GM12878 (cell line): ENCODE results near the gene GAMT. TPM values are rescaled to one million over a fixed set of nuclear protein-coding genes. Genes with fewer than 3 reads are reported as not detected.

ENCODE experiments used
- ATAC-seq: fragments of 200-7000 bp; cut with Tn5 transposase; 3 replicates; pipeline ENCODE4 v1.9.1; 2020; ENCODE audit warnings: mild to moderate bottlenecking, moderate library complexity
- BruUV-seq: library from RNA; stranded (reverse); fragments of 400-500 nt; replicated peaks from 2 replicates; lab custom pipeline; 2021; lab: Mats Ljungman, UMichigan
- CTCF ChIA-PET: fragments of 300-600 bp; sonication (Branson Sonifier 250); formaldehyde crosslinking; extraction: SDS; loops from one replicate; lab custom pipeline; 2021; ENCODE audit warnings: inconsistent platforms; lab: Yijun Ruan, JAX
- POLR2A ChIA-PET: fragments of 350-600 bp; formaldehyde crosslinking; extraction: SDS; loops from one replicate; lab custom pipeline; 2021; ENCODE audit warnings: inconsistent platforms; lab: Charles Lee
- RAD21 ChIA-PET: fragments of 300-600 bp; sonication (Branson Sonifier 250); formaldehyde crosslinking; loops from one replicate; lab custom pipeline; 2023; ENCODE audit warnings: antibody characterized with exemption; ENCODE audit not compliant: unreplicated experiment; lab: Charles Lee
- SMC1A ChIA-PET: fragments of 300-600 bp; sonication (Branson Sonifier 250); formaldehyde crosslinking; loops from one replicate; lab custom pipeline; 2023; ENCODE audit not compliant: unreplicated experiment, uncharacterized antibody; lab: Charles Lee
- DNase-seq: peaks from one replicate; pipeline ENCODE4 v3.0.0-alpha.2; 2011; ENCODE audit warnings: low read depth, low spot score
- FAIRE-seq: peaks from 3 replicates; lab custom pipeline; 2011; peaks lifted over from hg19 to GRCh38; lab: Jason Lieb, UNC
- H2AFZ ChIP-seq: 2 replicates; pipeline ENCODE4 v1.6.0; 2011; ENCODE audit warnings: low read depth, low read length, control low read depth; ENCODE audit not compliant: control insufficient read depth
- H3K27ac ChIP-seq: 2 replicates; pipeline ENCODE4 v1.5.1; 2011; ENCODE audit warnings: control low read depth; ENCODE audit not compliant: control insufficient read depth, insufficient read depth
- H3K27me3 ChIP-seq, 2 experiments: replicated peaks in 1 of 2; 2 replicates each; pipeline versions ENCODE4 v1.6.0 to v1.6.1; 2011; ENCODE audit warnings: low read length in 1 of 2; ENCODE audit not compliant: control insufficient read depth in 2 of 2, insufficient read depth in 2 of 2
- H3K36me3 ChIP-seq, 2 experiments: 2 replicates each; pipeline ENCODE4 v1.5.1; 2011; ENCODE audit warnings: low read length in 1 of 2; ENCODE audit not compliant: control insufficient read depth in 2 of 2, insufficient read depth in 2 of 2
- H3K4me1 ChIP-seq: 2 replicates; pipeline ENCODE4 v1.6.1; 2011; ENCODE audit warnings: mild to moderate bottlenecking, low read length, moderate library complexity, mixed read lengths; ENCODE audit not compliant: control insufficient read depth, insufficient read depth
- H3K4me2 ChIP-seq: 2 replicates; pipeline ENCODE4 v1.6.0; 2011; ENCODE audit warnings: control low read depth; ENCODE audit not compliant: control insufficient read depth, insufficient read depth
- H3K4me3 ChIP-seq: fragments of 200-600 bp; sonication (generic); 2 replicates; pipeline ENCODE4 v1.5.1; 2016
- H3K79me2 ChIP-seq: 2 replicates; pipeline ENCODE4 v1.6.0; 2011; ENCODE audit warnings: low read length; ENCODE audit not compliant: control insufficient read depth, insufficient read depth
- H3K9ac ChIP-seq: 2 replicates; pipeline ENCODE4 v1.8.0; 2011; ENCODE audit warnings: low read length, control low read depth, mixed read lengths; ENCODE audit not compliant: control insufficient read depth, insufficient read depth
- H3K9me3 ChIP-seq: replicated peaks from 3 replicates; pipeline ENCODE4 v1.5.1; 2011; ENCODE audit warnings: mild to moderate bottlenecking, low read length; ENCODE audit not compliant: control insufficient read depth, insufficient read depth
- H4K20me1 ChIP-seq: 2 replicates; pipeline ENCODE4 v1.6.0; 2011; ENCODE audit not compliant: control insufficient read depth, insufficient read depth
- BHLHE40 ChIP-seq, 2 experiments: fragments of 450-650 bp in 1 of 2; IDR thresholded peaks; 2 replicates each; pipeline ENCODE4 v1.6.1; 2011 to 2017; ENCODE audit warnings: low read depth in 2 of 2, borderline replicate concordance in 1 of 2, improper control_type of control experiment in 1 of 2, low read length in 1 of 2, mild to moderate bottlenecking in 1 of 2
- CREM ChIP-seq: IDR thresholded peaks from 2 replicates; pipeline ENCODE4 v1.6.1; 2014; ENCODE audit warnings: antibody characterized with exemption, low read depth
- EP300 ChIP-seq, 2 experiments: fragments of 150-350 bp in 1 of 2; IDR thresholded peaks; 2 replicates each; pipeline ENCODE4 v1.6.1; 2011 to 2012; ENCODE audit warnings: low read depth in 2 of 2, low read length in 2 of 2, borderline replicate concordance in 1 of 2, improper control_type of control experiment in 1 of 2, inconsistent platforms in 1 of 2; ENCODE audit not compliant: control insufficient read depth in 1 of 2
- GATAD2B ChIP-seq: fragments of 450-650 bp; conservative IDR thresholded peaks from 2 replicates; pipeline ENCODE4 v1.6.1; 2017; ENCODE audit warnings: low read depth, mild to moderate bottlenecking, moderate library complexity
- MAX ChIP-seq: IDR thresholded peaks from 2 replicates; pipeline ENCODE4 v1.6.1; 2012; ENCODE audit warnings: low read depth, low read length, improper control_type of control experiment
- MXI1 ChIP-seq: fragments of 150-350 bp; IDR thresholded peaks from 2 replicates; pipeline ENCODE4 v1.6.1; 2011; ENCODE audit warnings: low read depth, mild to moderate bottlenecking, inconsistent platforms, low read length, improper control_type of control experiment
- NRF1 ChIP-seq: conservative IDR thresholded peaks from 2 replicates; pipeline ENCODE4 v1.6.1; 2011; ENCODE audit warnings: mild to moderate bottlenecking, low read depth, low read length, improper control_type of control experiment
- POLR2AphosphoS5 ChIP-seq: IDR thresholded peaks from 2 replicates; pipeline ENCODE4 v1.6.1; 2011; ENCODE audit warnings: mild to moderate bottlenecking, low read length, inconsistent platforms
- TAF1 ChIP-seq: IDR thresholded peaks from 2 replicates; pipeline ENCODE4 v1.6.1; 2011; ENCODE audit warnings: mild to moderate bottlenecking, low read depth, low read length, borderline replicate concordance
- YY1 ChIP-seq: IDR thresholded peaks from 2 replicates; pipeline ENCODE4 v1.6.1; 2011; ENCODE audit warnings: low read depth, mild to moderate bottlenecking, low read length
- WGBS: methylation state at CpG from one replicate; pipeline ENCODE4 v1.1.6; 2016; ENCODE audit warnings: low lambda C conversion rate; ENCODE audit not compliant: insufficient replicate concordance, insufficient coverage; ENCODE audit errors: missing lambda C conversion rate; 5-methylcytosine and 5-hydroxymethylcytosine counted together
- in situ Hi-C: fragments of 300-500 bp; cut with MboI; formaldehyde crosslinking; loops from 9 replicates; pipeline ENCODE4 v1.14.3; 2018; ENCODE audit warnings: mixed read lengths
- intact Hi-C: fragments of 100-400 bp; cut with micrococcal nuclease; formaldehyde crosslinking; loops from one replicate; pipeline ENCODE4 v1.14.2; 2022; ENCODE audit not compliant: unreplicated experiment
- polyA plus RNA-seq, 11 experiments: library from polyadenylated mRNA; depleted of rRNA in 4 of 11; unstranded in 6 of 11; stranded (reverse) in 5 of 11; fragments of >200 nt; fragmentation: Nextera tagmentation in 4 of 11; fragmentation: Illumina TruSeq in 1 of 11; extraction: Ambion mirVana in 4 of 11; extraction: Trizol in 1 of 11; gene quantifications; 1 replicate in 1 of 11; 2 replicates in 10 of 11; pipeline versions ENCODE4 v1.2.1 to v1.2.3, GENCODE V29; 2011 to 2016; ENCODE audit warnings: inconsistent platforms in 2 of 11, missing spikeins in 2 of 11, low read depth in 1 of 11
- total RNA-seq, 4 experiments: library from RNA; depleted of rRNA in 3 of 4; stranded (reverse); fragments of >200 nt in 3 of 4; fragmentation: Illumina TruSeq in 1 of 4; extraction: Trizol in 1 of 4; gene quantifications; 2 replicates each; pipeline versions ENCODE4 v1.2.1 to v1.2.3, GENCODE V29; 2013 to 2021

GAMT gene
- total and polyA plus RNA-seq, 10 of the 15 experiments (the other 5 are each of a cell fraction or from before 2014, with no cell fraction given): 1.6 to 131 (median 38.8) TPM

GRCh38 chr19:1408300-1409203, 7.2 kb upstream of the GAMT start:
- BruUV-seq: TSS peak; percentile 62
- Histone ChIP-seq H3K4me1 (peaks cover 31% of the 10 kb centered on the region), H3K9me3 (no peaks in the 10 kb centered on the region), H2AFZ (no peak overlapping the region), H3K4me3 (peak overlapping the region; percentile 81), H4K20me1 (peaks cover 26% of the 10 kb centered on the region), H3K4me2 (peak overlapping the region; percentile 68), H3K9ac (peak overlapping the region; percentile 99), H3K36me3 (peaks cover 5 to 20% of the 10 kb centered on the region in 2 experiments), H3K27ac (peak overlapping the region; percentile 93), H3K79me2 (peaks cover 61% of the 10 kb centered on the region), H3K27me3 (no peaks in the 10 kb centered on the region)
- no peak for DNase-seq
- peak; percentile 46 for ATAC-seq
- TF ChIP-seq GATAD2B (0 out of 2 replicates have a peak, but pooled peaks have one; percentile 4), BHLHE40 (IDR thresholded peaks at IDR 0.05; ENCODE audit: borderline replicate concordance in 1 of 2, low read depth in 2 of 2, low read length in 1 of 2) (peak in 1 of 2 experiments; percentile 75; a peak in 1 of 4 replicates), MXI1 (peak; percentile 86; the same call in 1 of the 2 replicates), MAX (peak; percentile 53; the same call in 1 of the 2 replicates), YY1 (peak; percentile 67; the same call in 1 of the 2 replicates), POLR2AphosphoS5 (peak; percentile 42; the same call in 1 of the 2 replicates), TAF1 (0 out of 2 replicates have a peak, but pooled peaks have one; percentile 13), CREM (no peak), EP300 (IDR thresholded peaks at IDR 0.05; ENCODE audit: borderline replicate concordance in 1 of 2, control insufficient read depth in 1 of 2, low read depth in 2 of 2, low read length in 2 of 2) (0 out of 4 replicates have a peak, but pooled peaks of 1 of the 2 experiments have one; percentile 13), NRF1 (no peak)
- SMC1A ChIA-PET: no interaction called here
- under 1% methylated on average over 41 of the region's 69 CpGs for WGBS
- RAD21 ChIA-PET: interaction anchor here (1.0 kb wide), 1 partner anchor 164 kb away, joined by 3 read pairs; no protein-coding TSS in a partner anchor
- in situ Hi-C loops (no loop called here), intact Hi-C loops (no loop called here)
- POLR2A ChIA-PET: interaction anchor here (0.5 to 0.7 kb wide), 2 partner anchors 9 to 140 kb away, joined by 3 read pairs; partner anchors contain the start of gene CIRBP
- FAIRE-seq: peak; percentile 83
- CTCF ChIA-PET: interaction anchor here (0.6 to 1.3 kb wide), 4 partner anchors 93 to 417 kb away, joined by 3 to 4 read pairs (median 3); no protein-coding TSS in a partner anchor
